A549 (cell line): ENCODE results near the gene PROX1. TPM values are rescaled to one million over a fixed set of nuclear protein-coding genes. Genes with fewer than 3 reads are reported as not detected.

Experiments
- ATAC-seq, 2 experiments: fragments of 200-7000 bp in 1 of 2; fragments of >200 bp in 1 of 2; cut with Nextera tagmentation in 1 of 2; cut with Tn5 transposase in 1 of 2; 3 replicates each; pipeline versions ENCODE4 v1.8.0 to v1.9.1; 2018 to 2020; ENCODE audit warnings: mild to moderate bottlenecking in 1 of 2, moderate library complexity in 1 of 2
- CTCF ChIA-PET: fragments of 300-600 bp; sonication (Branson Sonifier 250); formaldehyde crosslinking; extraction: SDS; loops from one replicate; lab custom pipeline; 2021; ENCODE audit warnings: antibody characterized with exemption, inconsistent platforms; lab: Yijun Ruan, JAX
- POLR2A ChIA-PET: fragments of 350-600 bp; formaldehyde crosslinking; extraction: SDS; loops from one replicate; lab custom pipeline; 2021; ENCODE audit warnings: antibody characterized with exemption, inconsistent platforms; lab: Yijun Ruan, JAX
- DNase-seq, 2 experiments: peaks; one replicate each; pipeline versions ENCODE4 v3.0.0 to v3.0.0-alpha.2; 2011 to 2016; ENCODE audit warnings: low read depth in 1 of 2, low spot score in 1 of 2
- FAIRE-seq: peaks from 2 replicates; lab custom pipeline; 2011; peaks lifted over from hg19 to GRCh38; lab: Jason Lieb, UNC
- H3K27ac ChIP-seq, 2 experiments: fragments of >200 bp; sonication (Bioruptor Twin); formaldehyde crosslinking; 3 replicates each; pipeline ENCODE4 v1.5.1; 2016 to 2017
- H3K4me1 ChIP-seq: fragments of >200 bp; sonication (Bioruptor Twin); formaldehyde crosslinking; 3 replicates; pipeline ENCODE4 v1.6.1; 2016
- H3K4me2 ChIP-seq: fragments of >200 bp; sonication (Bioruptor Twin); formaldehyde crosslinking; 3 replicates; pipeline ENCODE4 v1.6.1; 2016
- H3K4me3 ChIP-seq: fragments of >200 bp; sonication (Bioruptor Twin); formaldehyde crosslinking; 3 replicates; pipeline ENCODE4 v1.5.1; 2016
- H3K9me3 ChIP-seq: fragments of >200 bp; sonication (Bioruptor Twin); formaldehyde crosslinking; 3 replicates; pipeline ENCODE4 v1.6.1; 2016
- BHLHE40 ChIP-seq: IDR thresholded peaks from 2 replicates; pipeline ENCODE4 v1.6.1; 2012; ENCODE audit warnings: low read depth, low read length, inconsistent platforms
- CBX2 ChIP-seq: fragments of 200-600 bp; sonication (generic); IDR thresholded peaks from 2 replicates; pipeline ENCODE4 v1.6.1; 2016; ENCODE audit warnings: low read depth, mild to moderate bottlenecking, borderline replicate concordance
- CBX8 ChIP-seq: fragments of 200-600 bp; sonication (generic); IDR thresholded peaks from 2 replicates; pipeline ENCODE4 v1.6.1; 2016
- CHD4 ChIP-seq: fragments of 200-600 bp; sonication (generic); IDR thresholded peaks from 2 replicates; pipeline ENCODE4 v1.6.1; 2016; ENCODE audit warnings: antibody characterized with exemption, mild to moderate bottlenecking, borderline replicate concordance
- EHMT2 ChIP-seq: fragments of 200-600 bp; sonication (generic); IDR thresholded peaks from 2 replicates; pipeline ENCODE4 v1.6.1; 2016; ENCODE audit warnings: antibody characterized with exemption, low read depth, mild to moderate bottlenecking, moderate library complexity
- EP300 ChIP-seq, 2 experiments: fragments of >200 bp; sonication (Bioruptor Twin); formaldehyde crosslinking; IDR thresholded peaks; 2 replicates in 1 of 2; 3 replicates in 1 of 2; pipeline ENCODE4 v1.6.1; 2016 to 2017
- ESRRA ChIP-seq: fragments of 150-350 bp; IDR thresholded peaks from 2 replicates; pipeline ENCODE4 v1.6.1; 2014; ENCODE audit warnings: mild to moderate bottlenecking, low read length, borderline replicate concordance
- FOSB ChIP-seq: fragments of 250-450 bp; sonication (Bioruptor Pico); IDR thresholded peaks from 2 replicates; pipeline ENCODE4 v1.5.0; 2020; ENCODE audit warnings: mild to moderate bottlenecking, moderate library complexity
- FOSL2 ChIP-seq, 2 experiments: fragments of 450-650 bp in 1 of 2; fragments of >200 bp in 1 of 2; sonication (Bioruptor Twin) in 1 of 2; formaldehyde crosslinking; IDR thresholded peaks; 2 replicates each; pipeline versions ENCODE4 v1.5.0 to v1.6.1; 2016 to 2020; ENCODE audit warnings: mild to moderate bottlenecking in 1 of 2, moderate library complexity in 1 of 2
- FOXS1 ChIP-seq: fragments of 250-450 bp; sonication (Bioruptor Pico); IDR thresholded peaks from 2 replicates; pipeline ENCODE4 v1.5.0; 2020; ENCODE audit warnings: mild to moderate bottlenecking, moderate library complexity
- HDAC2 ChIP-seq: fragments of 200-600 bp; sonication (generic); IDR thresholded peaks from 2 replicates; pipeline ENCODE4 v1.6.1; 2016
- HOXB5 ChIP-seq: fragments of 250-450 bp; sonication (Bioruptor Pico); IDR thresholded peaks from 2 replicates; pipeline ENCODE4 v1.5.0; 2020; ENCODE audit warnings: mild to moderate bottlenecking, moderate library complexity
- JUNB ChIP-seq: fragments of >200 bp; sonication (Bioruptor Twin); formaldehyde crosslinking; IDR thresholded peaks from 2 replicates; pipeline ENCODE4 v1.6.1; 2016
- KDM1A ChIP-seq: fragments of 200-600 bp; sonication (generic); IDR thresholded peaks from 2 replicates; pipeline ENCODE4 v1.6.1; 2016; ENCODE audit warnings: low read depth, mild to moderate bottlenecking
- KDM5A ChIP-seq: fragments of 200-600 bp; sonication (generic); IDR thresholded peaks from 2 replicates; pipeline ENCODE4 v1.6.1; 2016; ENCODE audit warnings: antibody characterized with exemption, mild to moderate bottlenecking
- MAX ChIP-seq: IDR thresholded peaks from 2 replicates; pipeline ENCODE4 v1.6.1; 2012
- MAZ ChIP-seq: fragments of 150-350 bp; IDR thresholded peaks from 2 replicates; pipeline ENCODE4 v1.6.1; 2014; ENCODE audit warnings: antibody characterized with exemption, low read depth, low read length, borderline replicate concordance
- MYC ChIP-seq: IDR thresholded peaks from 2 replicates; pipeline ENCODE4 v1.6.1; 2012; ENCODE audit warnings: mild to moderate bottlenecking, inconsistent platforms, low read length, improper control_type of control experiment, borderline replicate concordance
- NFE2L2 ChIP-seq: fragments of 150-350 bp; conservative IDR thresholded peaks from 2 replicates; pipeline ENCODE4 v1.6.1; 2014; ENCODE audit warnings: low read length
- NPAS2 ChIP-seq: fragments of 250-450 bp; sonication (Bioruptor Pico); IDR thresholded peaks from 2 replicates; pipeline ENCODE4 v1.8.0; 2022; ENCODE audit warnings: mild to moderate bottlenecking, moderate library complexity, borderline replicate concordance
- PBX3 ChIP-seq: IDR thresholded peaks from 2 replicates; pipeline ENCODE4 v1.6.1; 2012
- POLR2A ChIP-seq: IDR thresholded peaks from 2 replicates; pipeline ENCODE4 v1.6.1; 2012; ENCODE audit warnings: mild to moderate bottlenecking, low read length
- RFX5 ChIP-seq: fragments of 450-650 bp; IDR thresholded peaks from 2 replicates; pipeline ENCODE4 v1.7.1; 2014; ENCODE audit warnings: antibody characterized with exemption, mild to moderate bottlenecking, moderate library complexity
- TFCP2L1 ChIP-seq: fragments of 250-450 bp; sonication (Bioruptor Pico); IDR thresholded peaks from 2 replicates; pipeline ENCODE4 v1.5.0; 2021; ENCODE audit warnings: mild to moderate bottlenecking
- ZC3H11A ChIP-seq: fragments of 450-650 bp; IDR thresholded peaks from 2 replicates; pipeline ENCODE4 v1.6.1; 2014; ENCODE audit warnings: antibody characterized with exemption, mild to moderate bottlenecking
- ZSCAN20 ChIP-seq: fragments of 250-450 bp; sonication (Bioruptor Pico); IDR thresholded peaks from 2 replicates; pipeline ENCODE4 v1.8.0; 2022; ENCODE audit warnings: mild to moderate bottlenecking, moderate library complexity
- WGBS: methylation state at CpG from one replicate; pipeline ENCODE4 v1.1.6; 2017; ENCODE audit errors: missing lambda C conversion rate; 5-methylcytosine and 5-hydroxymethylcytosine counted together
- polyA plus RNA-seq, 4 experiments: library from polyadenylated mRNA; depleted of rRNA in 3 of 4; stranded (reverse); fragments of >200 nt; fragmentation: RNase III in 1 of 4; extraction: RNeasy Plus Mini Kit Qiagen cat#74134 plus additional on column Dnase treatment in 1 of 4; gene quantifications; 2 replicates in 3 of 4; 3 replicates in 1 of 4; pipeline ENCODE4 v1.2.3, GENCODE V29; 2011 to 2017
- TF ChIP-seq, protein P1 (sequence below): fragments of 250-450 bp; sonication (Bioruptor Pico); IDR thresholded peaks from 2 replicates; pipeline ENCODE4 v1.5.0; 2021; ENCODE audit warnings: mild to moderate bottlenecking, moderate library complexity, borderline replicate concordance

PROX1 gene
- polyA plus RNA-seq, 2 of the 4 experiments (the other 2 are of a cell fraction), result 0.01 to 0.06 TPM

- no peak for TF ChIP-seq RFX5
- TF ChIP-seq, all 56 proteins: peak for 0
Measured at GRCh38 chr1:213962508-213962907, 25.3 kb upstream of the PROX1 start (continued).

DNA sequence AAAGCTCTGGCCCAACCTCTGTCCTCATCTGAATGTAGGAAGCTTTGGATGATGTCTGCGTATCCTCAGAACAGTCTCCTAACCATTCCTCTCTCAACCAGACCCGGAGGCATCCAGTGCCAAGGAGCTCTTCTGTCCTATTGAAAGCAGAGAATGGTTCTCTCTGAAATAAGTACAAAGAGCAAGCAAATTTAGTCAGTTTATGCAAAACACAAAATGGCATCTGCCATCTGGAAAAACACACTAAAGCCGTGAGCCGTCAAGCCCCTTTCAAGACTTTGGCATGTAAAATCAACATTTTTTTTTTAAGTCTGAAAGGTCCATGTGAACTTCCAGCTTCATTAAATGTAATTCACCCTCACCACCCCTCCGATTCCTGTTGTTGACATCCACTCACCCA lies 21.7 kb upstream of the PROX1 start:
- TF ChIP-seq EP300 (IDR thresholded peaks at IDR 0.05) (no peak), MAZ (no peak), KDM5A (no peak), PBX3 (no peak), FOSL2 (IDR thresholded peaks at IDR 0.05) (no peak), FOSL2 (CRISPR knock-in tag; IDR thresholded peaks at IDR 0.05) (no peak), RFX5 (no peak), KDM1A (no peak), CBX8 (no peak), NFE2L2 (no peak), HOXB5 (CRISPR knock-in tag) (no peak), CBX2 (no peak), ZC3H11A (no peak)
- TF ChIP-seq, all 56 proteins: peak for 0
- 36% methylated on average over 5 of the region's 5 CpGs for WGBS
- no peak for DNase-seq
- CTCF ChIA-PET, result interaction anchor here (0.9 kb wide), 1 partner anchor 12 kb away, joined by 3 read pairs; no protein-coding TSS in a partner anchor
- Histone ChIP-seq H3K4me2 (no peak overlapping the region), H3K27ac (no peak overlapping the region), H3K4me1 (no peaks in the 10 kb centered on the region), H3K4me3 (no peak overlapping the region), H3K9me3 (no peaks in the 10 kb centered on the region)
- POLR2A ChIA-PET, result no interaction called here
- no peak for ATAC-seq
- no peak for FAIRE-seq

DNA sequence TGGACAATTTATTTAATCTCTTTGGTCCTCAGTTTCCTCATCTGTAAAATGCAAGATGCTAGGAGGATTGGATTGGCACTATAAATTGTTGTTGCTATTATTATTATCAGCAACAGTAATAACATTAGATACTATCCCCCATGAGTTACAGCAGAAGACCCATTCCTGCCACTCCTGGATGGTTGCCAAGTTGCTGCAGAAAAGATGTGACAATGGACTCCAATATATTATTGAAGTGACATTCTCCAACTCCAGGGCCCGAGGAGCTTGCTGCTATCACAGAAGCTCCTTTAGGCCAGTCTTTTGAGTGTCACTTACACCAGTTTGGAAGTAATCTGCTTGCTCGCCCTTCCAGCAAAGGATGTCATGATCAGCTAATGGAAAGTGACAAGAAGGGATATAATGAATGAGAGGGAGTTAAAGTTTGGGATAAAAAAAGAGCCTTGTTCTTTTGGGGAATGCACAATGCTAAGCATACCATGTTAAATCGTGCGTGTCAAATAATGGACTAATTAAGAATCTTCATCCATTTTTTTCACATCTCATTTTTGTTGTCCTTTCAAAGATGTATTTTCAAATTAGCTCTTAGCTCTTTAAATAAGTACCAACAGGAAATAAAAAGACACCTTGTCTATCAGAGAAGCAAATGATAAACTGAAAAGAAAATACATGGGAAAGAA lies 19.5 kb upstream of the PROX1 start:
- Histone ChIP-seq H3K4me2 (no peak overlapping the region), H3K4me1 (no peaks in the 10 kb centered on the region), H3K27ac (no peak overlapping the region), H3K9me3 (no peaks in the 10 kb centered on the region)
- no peak for FAIRE-seq
- CTCF ChIA-PET, result interaction anchor here (1.4 kb wide), 1 partner anchor 9 kb away, joined by 4 read pairs; no protein-coding TSS in a partner anchor
- no peak for TF ChIP-seq EHMT2
- TF ChIP-seq HDAC2, result no peak
- no peak for TF ChIP-seq MAZ
- TF ChIP-seq ZSCAN20 (CRISPR knock-in tag), result no peak
- no peak for TF ChIP-seq ESRRA
- TF ChIP-seq TFCP2L1 (CRISPR knock-in tag), result no peak
- TF ChIP-seq, protein P1, sequence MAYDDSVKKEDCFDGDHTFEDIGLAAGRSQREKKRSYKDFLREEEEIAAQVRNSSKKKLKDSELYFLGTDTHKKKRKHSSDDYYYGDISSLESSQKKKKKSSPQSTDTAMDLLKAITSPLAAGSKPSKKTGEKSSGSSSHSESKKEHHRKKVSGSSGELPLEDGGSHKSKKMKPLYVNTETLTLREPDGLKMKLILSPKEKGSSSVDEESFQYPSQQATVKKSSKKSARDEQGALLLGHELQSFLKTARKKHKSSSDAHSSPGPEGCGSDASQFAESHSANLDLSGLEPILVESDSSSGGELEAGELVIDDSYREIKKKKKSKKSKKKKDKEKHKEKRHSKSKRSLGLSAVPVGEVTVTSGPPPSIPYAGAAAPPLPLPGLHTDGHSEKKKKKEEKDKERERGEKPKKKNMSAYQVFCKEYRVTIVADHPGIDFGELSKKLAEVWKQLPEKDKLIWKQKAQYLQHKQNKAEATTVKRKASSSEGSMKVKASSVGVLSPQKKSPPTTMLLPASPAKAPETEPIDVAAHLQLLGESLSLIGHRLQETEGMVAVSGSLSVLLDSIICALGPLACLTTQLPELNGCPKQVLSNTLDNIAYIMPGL, result no peak
- no peak for TF ChIP-seq FOSL2 (IDR thresholded peaks at IDR 0.05)
- no peak for TF ChIP-seq FOSL2 (CRISPR knock-in tag; IDR thresholded peaks at IDR 0.05)
- TF ChIP-seq RFX5, result no peak
- TF ChIP-seq MYC, result no peak
- TF ChIP-seq ZC3H11A, result no peak
- no peak for TF ChIP-seq CHD4
- TF ChIP-seq NPAS2, result no peak
- no peak for TF ChIP-seq MAX
- no peak for TF ChIP-seq FOXS1 (CRISPR knock-in tag)
- TF ChIP-seq POLR2A, result no peak
- no peak for TF ChIP-seq FOSB (CRISPR knock-in tag)
- no peak for TF ChIP-seq CBX2
- no peak for TF ChIP-seq BHLHE40
- TF ChIP-seq JUNB, result no peak
- TF ChIP-seq, all 56 proteins: peak for 0
- DNase-seq (no peak), ATAC-seq (no peak)
- 10% methylated on average over 4 of the region's 4 CpGs for WGBS
- no peak overlapping the region for H3K4me3 ChIP-seq
- POLR2A ChIA-PET, result no interaction called here
